Measurements from ENCODE around the gene EPHB2.
A peak's percentile ranks its signal among the peaks of the same experiment; 100 is the strongest.

The EPHB2 gene

GRCh38 chr1:22717037-22717760 lies 6.6 kb downstream of the EPHB2 start:
- no peak overlapping the region; the same call in 1 of the 2 replicates for H3K27ac ChIP-seq (ENCODE audit: extremely low read depth, low read depth, low read length)
- ChIA-PET POLR2A (no interaction called here), CTCF (interaction anchor here (0.6 to 5.1 kb wide), 3 partner anchors 14 to 782 kb away, joined by 3 to 25 read pairs (median 3); no protein-coding TSS in a partner anchor)
- peaks cover 0 to 3% of the 10 kb centered on the region in 2 experiments; a peak in 1 of 3 replicates for H3K36me3 ChIP-seq (ENCODE audit: control insufficient read depth in 2 of 2, insufficient read depth in 1 of 2, low read length in 2 of 2)
- peaks cover 8% of the 10 kb centered on the region for H3K4me1 ChIP-seq (ENCODE audit: control insufficient read depth, insufficient read depth, low read length)
- no peak overlapping the region for H3K4me3 ChIP-seq (ENCODE audit: low read depth, low read length)
- no peaks in the 10 kb centered on the region for H3K9me3 ChIP-seq (ENCODE audit: control insufficient read depth, insufficient read depth, low read depth, low read length)
- TF ChIP-seq ZNF169 (tag by site-specific recombination; IDR thresholded peaks at IDR 0.05) (no peak), ZNF501 (tag by site-specific recombination; IDR thresholded peaks at IDR 0.05) (no peak), ZNF26 (tag by site-specific recombination; IDR thresholded peaks at IDR 0.05) (no peak), ZNF423 (tag by site-specific recombination; IDR thresholded peaks at IDR 0.05) (peak; percentile 57; the same call in 1 of the 2 replicates), SP7 (tag by site-specific recombination; IDR thresholded peaks at IDR 0.05) (no peak), TRIM28 (IDR thresholded peaks at IDR 0.05; ENCODE audit: borderline replicate concordance, low read length) (no peak), ZNF341 (tag by site-specific recombination; IDR thresholded peaks at IDR 0.05; ENCODE audit: low read depth) (peak; percentile 28; the same call in 1 of the 2 replicates), KLF1 (tag by site-specific recombination; IDR thresholded peaks at IDR 0.05) (0 out of 2 replicates have a peak, but pooled peaks have one; percentile 22), ZNF776 (tag by site-specific recombination; IDR thresholded peaks at IDR 0.05; ENCODE audit: borderline replicate concordance) (no peak), ZSCAN4 (tag by site-specific recombination; IDR thresholded peaks at IDR 0.05) (no peak), ZSCAN18 (tag by site-specific recombination; IDR thresholded peaks at IDR 0.05) (no peak), ZNF560 (tag by site-specific recombination; IDR thresholded peaks at IDR 0.05; ENCODE audit: borderline replicate concordance) (no peak), ZNF596 (tag by site-specific recombination; IDR thresholded peaks at IDR 0.05) (no peak), GLIS1 (tag by site-specific recombination; IDR thresholded peaks at IDR 0.05) (peak; percentile 84), YY2 (tag by site-specific recombination; IDR thresholded peaks at IDR 0.05) (no peak), ZBTB10 (tag by site-specific recombination; IDR thresholded peaks at IDR 0.05) (no peak), ZNF623 (tag by site-specific recombination; IDR thresholded peaks at IDR 0.05) (no peak), ZNF704 (tag by site-specific recombination; IDR thresholded peaks at IDR 0.05) (no peak), ZFP69B (tag by site-specific recombination; IDR thresholded peaks at IDR 0.05) (no peak), KLF7 (tag by site-specific recombination; IDR thresholded peaks at IDR 0.05; ENCODE audit: borderline replicate concordance) (no peak), ZNF23 (tag by site-specific recombination; IDR thresholded peaks at IDR 0.05; ENCODE audit: borderline replicate concordance) (no peak), ZBTB20 (tag by site-specific recombination; IDR thresholded peaks at IDR 0.05) (peak; percentile 16; the same call in 1 of the 2 replicates), INSM2 (tag by site-specific recombination; IDR thresholded peaks at IDR 0.05) (no peak), ZNF585B (tag by site-specific recombination; IDR thresholded peaks at IDR 0.05) (no peak)
- TF ChIP-seq, protein P1, sequence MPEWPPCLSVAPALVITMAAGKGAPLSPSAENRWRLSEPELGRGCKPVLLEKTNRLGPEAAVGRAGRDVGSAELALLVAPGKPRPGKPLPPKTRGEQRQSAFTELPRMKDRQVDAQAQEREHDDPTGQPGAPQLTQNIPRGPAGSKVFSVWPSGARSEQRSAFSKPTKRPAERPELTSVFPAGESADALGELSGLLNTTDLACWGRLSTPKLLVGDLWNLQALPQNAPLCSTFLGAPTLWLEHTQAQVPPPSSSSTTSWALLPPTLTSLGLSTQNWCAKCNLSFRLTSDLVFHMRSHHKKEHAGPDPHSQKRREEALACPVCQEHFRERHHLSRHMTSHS (tag by site-specific recombination; IDR thresholded peaks at IDR 0.05), result no peak
- TF ChIP-seq, protein P2, sequence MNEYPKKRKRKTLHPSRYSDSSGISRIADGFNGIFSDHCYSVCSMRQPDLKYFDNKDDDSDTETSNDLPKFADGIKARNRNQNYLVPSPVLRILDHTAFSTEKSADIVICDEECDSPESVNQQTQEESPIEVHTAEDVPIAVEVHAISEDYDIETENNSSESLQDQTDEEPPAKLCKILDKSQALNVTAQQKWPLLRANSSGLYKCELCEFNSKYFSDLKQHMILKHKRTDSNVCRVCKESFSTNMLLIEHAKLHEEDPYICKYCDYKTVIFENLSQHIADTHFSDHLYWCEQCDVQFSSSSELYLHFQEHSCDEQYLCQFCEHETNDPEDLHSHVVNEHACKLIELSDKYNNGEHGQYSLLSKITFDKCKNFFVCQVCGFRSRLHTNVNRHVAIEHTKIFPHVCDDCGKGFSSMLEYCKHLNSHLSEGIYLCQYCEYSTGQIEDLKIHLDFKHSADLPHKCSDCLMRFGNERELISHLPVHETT (tag by site-specific recombination; IDR thresholded peaks at IDR 0.05), result no peak

Measured in HEK293 (cell line).